H1 (cell line): ENCODE data around the gene SLX4. TPM values are rescaled to one million over a fixed set of nuclear protein-coding genes. Genes with fewer than 3 reads are reported as not detected.

Experiments used
- ASH2L ChIP-seq: fragments of 200-600, 300-600 bp; sonication (generic); IDR thresholded peaks from one replicate; pipeline ENCODE4 v1.7.1; 2017; ENCODE audit warnings: low read length
- ATF2 ChIP-seq: IDR thresholded peaks from 2 replicates; pipeline ENCODE4 v1.6.1; 2012; ENCODE audit warnings: low read length, inconsistent platforms
- CTCF ChIP-seq, 3 experiments: IDR thresholded peaks; 1 replicate in 2 of 3; 2 replicates in 1 of 3; pipeline versions ENCODE4 v1.5.1 to v1.6.1; 2011; ENCODE audit warnings: low read length in 3 of 3, mild to moderate bottlenecking in 3 of 3, inconsistent platforms in 2 of 3, low read depth in 1 of 3, moderate library complexity in 1 of 3; ENCODE audit not compliant: insufficient read depth in 1 of 3; ENCODE audit errors: control extremely low read depth in 1 of 3
- EZH2 ChIP-seq: fragments of 200-600 bp; sonication (generic); IDR thresholded peaks from 2 replicates; pipeline ENCODE4 v1.7.1; 2012; ENCODE audit warnings: low read depth, mild to moderate bottlenecking, moderate library complexity, low read length, inconsistent platforms; ENCODE audit not compliant: severe bottlenecking
- HDAC2 ChIP-seq, 2 experiments: fragments of 300-600 bp in 1 of 2; sonication (generic) in 1 of 2; IDR thresholded peaks; 2 replicates each; pipeline ENCODE4 v1.6.1; 2011 to 2012; ENCODE audit warnings: low read depth in 2 of 2, low read length in 2 of 2, mild to moderate bottlenecking in 2 of 2, moderate library complexity in 2 of 2, borderline replicate concordance in 1 of 2, inconsistent platforms in 1 of 2
- KDM4A ChIP-seq: IDR thresholded peaks from one replicate; pipeline ENCODE4 v1.7.1; 2012; ENCODE audit warnings: low read depth, mild to moderate bottlenecking, moderate library complexity, low read length, inconsistent platforms; ENCODE audit not compliant: severe bottlenecking
- NRF1 ChIP-seq: IDR thresholded peaks from 2 replicates; pipeline ENCODE4 v1.6.1; 2011; ENCODE audit warnings: mild to moderate bottlenecking, low read depth, low read length, improper control_type of control experiment
- SIX5 ChIP-seq: IDR thresholded peaks from 2 replicates; pipeline ENCODE4 v1.6.1; 2011; ENCODE audit warnings: mild to moderate bottlenecking, low read depth, low read length
- SP1 ChIP-seq: IDR thresholded peaks from 2 replicates; pipeline ENCODE4 v1.6.1; 2011; ENCODE audit warnings: low read depth, low read length
- TEAD4 ChIP-seq: IDR thresholded peaks from 2 replicates; pipeline ENCODE4 v1.6.1; 2012; ENCODE audit warnings: low read depth, low read length, inconsistent platforms, mixed read lengths
- polyA plus RNA-seq, 7 experiments: library from polyadenylated mRNA; depleted of rRNA in 3 of 7; stranded (reverse) in 5 of 7; unstranded in 2 of 7; fragments of >200 nt in 5 of 7; fragments of 200-250 nt in 2 of 7; gene quantifications; 1 replicate in 5 of 7; 2 replicates in 1 of 7; 4 replicates in 1 of 7; pipeline versions ENCODE4 v1.2.1 to v1.2.3, GENCODE V29; 2011 to 2013; ENCODE audit warnings: missing spikeins in 2 of 7, mixed read lengths in 2 of 7
- total RNA-seq: library from RNA; stranded (reverse); fragmentation: NEBNext Ultra II Directional; extraction: Animal tissue kit (Norgen Biotek cat#: 25700); gene quantifications from 2 replicates; pipeline ENCODE4 v1.2.1, GENCODE V29; 2021

SLX4 gene
- total and polyA plus RNA-seq, 2 of the 8 experiments (the other 6 are each of a cell fraction or from before 2014, with no cell fraction given), result 4.4 to 11.4 TPM

- no peak for TF ChIP-seq CTCF (IDR thresholded peaks at IDR 0.05; ENCODE audit: control extremely low read depth in 1 of 3, insufficient read depth in 1 of 3, low read depth in 1 of 3, low read length in 3 of 3)
- TF ChIP-seq SIX5, result no peak
- no peak for TF ChIP-seq NRF1
- TF ChIP-seq KDM4A, result no peak
- TF ChIP-seq SP1, result no peak
- no peak for TF ChIP-seq EZH2
- TF ChIP-seq ATF2, result no peak
- no peak for TF ChIP-seq ASH2L
- TF ChIP-seq TEAD4, result no peak
- no peak for TF ChIP-seq HDAC2 (IDR thresholded peaks at IDR 0.05; ENCODE audit: borderline replicate concordance in 1 of 2, low read depth in 2 of 2, low read length in 2 of 2)
Observed at GRCh38 chr16:3646348-3646920, 35.0 kb upstream of the SLX4 start (continued).
